HG03378 (cell line): ENCODE data around the gene DRD4.

Source experiments
- ATAC-seq: cut with Tn5 transposase; IDR thresholded peaks from one replicate; pipeline ENCODE4 v1.9.1; 2021; ENCODE audit warnings: mild to moderate bottlenecking, moderate library complexity; ENCODE audit not compliant: unreplicated experiment

Gene DRD4

GRCh38 chr11:609341-609811 is 27.7 kb upstream of the DRD4 start:
- ATAC-seq: no peak

GRCh38 chr11:610146-610801 is 26.8 kb upstream of the DRD4 start:
- ATAC-seq: no peak

- no peak for ATAC-seq
Observed at GRCh38 chr11:611001-611996, 25.8 kb upstream of the DRD4 start.

- no peak for ATAC-seq
Observed at GRCh38 chr11:612201-612960, 24.7 kb upstream of the DRD4 start.

- ATAC-seq: no peak
Observed at GRCh38 chr11:612961-613300, 24.1 kb upstream of the DRD4 start.

- no peak for ATAC-seq
Observed at GRCh38 chr11:613369-613968, 23.6 kb upstream of the DRD4 start.

GRCh38 chr11:614021-614622 is 22.9 kb upstream of the DRD4 start:
- ATAC-seq: no peak

- ATAC-seq: no peak
Observed at GRCh38 chr11:614623-615503, 22.2 kb upstream of the DRD4 start.

GRCh38 chr11:615504-616319 is 21.4 kb upstream of the DRD4 start, which contains the start of gene IRF7:
Gene IRF7, minus strand, starts transcription at chr11:615950. Its CDS starts 586 bp downstream, at chr11:615364.
- peak; percentile 72 for ATAC-seq

- no peak for ATAC-seq
Observed at GRCh38 chr11:616320-617198, 20.5 kb upstream of the DRD4 start.

- ATAC-seq: no peak
Observed at GRCh38 chr11:617199-617911, 19.7 kb upstream of the DRD4 start.

GRCh38 chr11:617912-618682 is 19.0 kb upstream of the DRD4 start:
- ATAC-seq: no peak

- no peak for ATAC-seq
Observed at GRCh38 chr11:618856-619627, 18.0 kb upstream of the DRD4 start.

- ATAC-seq: no peak
Observed at GRCh38 chr11:619628-620050, 17.4 kb upstream of the DRD4 start.

- ATAC-seq: no peak
Observed at GRCh38 chr11:620201-620600, 16.9 kb upstream of the DRD4 start.
